SH-SY5Y (cell line): ENCODE measurements around the gene FER.

ENCODE experiments used
- GATA2 ChIP-seq: IDR thresholded peaks from 2 replicates; pipeline ENCODE4 v1.6.1; 2011; ENCODE audit warnings: mild to moderate bottlenecking, low read depth, low read length
- GATA3 ChIP-seq: IDR thresholded peaks from 2 replicates; pipeline ENCODE4 v1.6.1; 2011; ENCODE audit warnings: low read depth, mild to moderate bottlenecking, low read length, moderate library complexity

DNA sequence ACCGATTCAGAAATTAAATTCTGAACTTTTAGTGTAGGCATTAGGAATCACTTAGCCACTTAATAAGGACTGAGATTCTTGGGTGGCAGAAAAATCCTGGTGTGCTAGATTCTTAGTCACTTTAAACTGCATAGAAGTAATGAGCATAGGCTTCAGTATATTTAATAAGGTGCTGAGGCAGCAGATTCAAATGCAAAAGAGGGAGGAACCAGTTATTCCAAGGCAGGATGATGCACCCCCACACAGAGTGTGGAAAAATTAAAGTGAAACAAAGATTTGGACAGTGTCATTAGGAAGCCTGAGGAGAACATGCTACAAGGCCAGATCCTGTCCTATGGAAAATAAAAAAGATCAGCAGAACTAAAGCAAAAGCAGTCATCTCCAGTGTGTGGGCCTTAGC, 444.3 kb downstream of the FER start:
- TF ChIP-seq GATA2 (no peak), GATA3 (no peak)
